ENCODE data around the gene TUBB2A.
"Not testable (repeated sequence)": the region's sequence is repeated elsewhere in the genome, so short reads cannot be mapped to it uniquely, and the experiment has no call there.

Gene TUBB2A

DNA sequence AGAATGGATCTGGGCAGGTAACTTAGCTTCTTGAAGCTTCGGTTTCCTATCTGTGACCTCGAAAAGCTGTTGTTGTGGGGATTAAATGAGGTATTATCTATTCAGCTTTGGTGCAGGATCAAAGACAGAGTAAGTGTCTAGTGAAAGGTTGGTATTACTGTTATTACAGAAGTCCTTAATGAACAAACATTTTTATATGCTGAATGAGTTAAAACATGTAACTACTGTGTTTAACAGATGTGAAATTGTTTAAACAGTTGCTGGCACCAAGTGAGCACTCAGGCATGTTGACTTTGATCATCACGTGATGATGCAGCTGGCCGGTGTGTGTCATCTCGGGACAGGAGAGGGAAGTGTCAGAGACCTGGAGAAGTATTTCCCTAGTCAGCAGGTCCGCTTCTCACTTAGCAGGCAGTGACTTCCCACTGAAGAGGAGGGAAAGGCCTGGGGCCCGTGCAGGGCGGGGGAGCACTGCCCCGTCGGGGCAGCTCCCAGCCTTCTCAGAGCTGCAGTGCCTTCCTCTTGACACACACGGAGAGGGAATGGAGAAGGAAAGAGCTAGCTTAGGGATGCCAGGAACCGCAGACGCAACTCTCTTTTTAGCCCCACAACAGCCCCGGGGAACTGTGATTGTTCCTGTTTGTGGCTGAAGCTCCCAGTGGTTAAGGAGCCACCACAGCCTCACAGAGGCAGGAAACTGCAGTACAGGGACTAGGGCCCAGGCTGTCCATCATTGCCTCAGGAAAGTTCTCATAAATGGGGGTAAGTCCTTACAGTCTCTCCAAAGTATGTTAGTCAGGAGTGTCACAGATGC, 18.0 kb downstream of the TUBB2A start:
- Histone ChIP-seq H3K27ac (peak overlapping the region in 1 of 2 donors; percentile 73), H3K4me3 (no peak overlapping the region)
- no peak for DNase-seq (ENCODE audit: low spot score)
- TF ChIP-seq, protein P1, sequence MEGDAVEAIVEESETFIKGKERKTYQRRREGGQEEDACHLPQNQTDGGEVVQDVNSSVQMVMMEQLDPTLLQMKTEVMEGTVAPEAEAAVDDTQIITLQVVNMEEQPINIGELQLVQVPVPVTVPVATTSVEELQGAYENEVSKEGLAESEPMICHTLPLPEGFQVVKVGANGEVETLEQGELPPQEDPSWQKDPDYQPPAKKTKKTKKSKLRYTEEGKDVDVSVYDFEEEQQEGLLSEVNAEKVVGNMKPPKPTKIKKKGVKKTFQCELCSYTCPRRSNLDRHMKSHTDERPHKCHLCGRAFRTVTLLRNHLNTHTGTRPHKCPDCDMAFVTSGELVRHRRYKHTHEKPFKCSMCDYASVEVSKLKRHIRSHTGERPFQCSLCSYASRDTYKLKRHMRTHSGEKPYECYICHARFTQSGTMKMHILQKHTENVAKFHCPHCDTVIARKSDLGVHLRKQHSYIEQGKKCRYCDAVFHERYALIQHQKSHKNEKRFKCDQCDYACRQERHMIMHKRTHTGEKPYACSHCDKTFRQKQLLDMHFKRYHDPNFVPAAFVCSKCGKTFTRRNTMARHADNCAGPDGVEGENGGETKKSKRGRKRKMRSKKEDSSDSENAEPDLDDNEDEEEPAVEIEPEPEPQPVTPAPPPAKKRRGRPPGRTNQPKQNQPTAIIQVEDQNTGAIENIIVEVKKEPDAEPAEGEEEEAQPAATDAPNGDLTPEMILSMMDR (IDR thresholded peaks at IDR 0.05) = no peak

DNA sequence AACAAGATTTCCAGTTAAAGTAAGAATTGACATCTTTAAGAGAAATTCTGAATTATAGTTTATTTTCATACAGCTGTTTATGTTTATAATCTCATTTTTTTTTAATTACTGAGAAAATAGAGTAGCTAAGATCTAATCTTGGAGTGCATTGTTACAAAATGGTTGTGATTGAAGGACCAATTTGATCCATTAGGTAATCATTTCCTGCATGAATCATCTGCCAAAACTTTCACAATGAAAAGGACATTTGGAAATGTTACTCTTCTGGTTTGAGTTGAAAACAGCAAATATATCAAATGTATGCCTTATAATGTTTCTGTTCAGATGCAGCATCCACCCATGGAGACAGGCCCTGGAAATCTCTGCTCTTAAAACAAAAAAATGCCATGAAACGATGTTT, 19.0 kb downstream of the TUBB2A start:
- TF ChIP-seq, protein P1 (IDR thresholded peaks at IDR 0.05) = no peak
- no peak overlapping the region for H3K4me3 ChIP-seq
- no peak for DNase-seq (ENCODE audit: low spot score)
- peak overlapping the region in 1 of 2 donors; percentile 73 for H3K27ac ChIP-seq

DNA sequence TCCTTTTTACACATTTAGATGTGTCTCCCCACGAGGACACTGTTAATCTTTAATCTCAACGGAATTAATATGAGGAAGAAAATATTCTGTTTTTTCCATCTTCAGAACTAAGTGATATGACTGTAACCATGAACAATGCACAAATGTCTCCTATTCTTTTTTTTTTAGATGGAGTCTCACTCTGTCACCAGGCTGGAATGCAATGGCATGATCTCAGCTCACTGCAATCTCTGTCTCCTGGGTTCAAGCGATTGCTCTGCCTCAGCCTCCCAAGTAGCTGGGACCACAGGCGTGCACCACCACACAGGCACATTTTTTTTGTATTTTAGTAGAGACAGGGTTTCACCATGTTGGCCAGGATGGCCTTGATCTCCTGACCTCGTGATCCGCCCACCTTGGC, 19.5 kb downstream of the TUBB2A start:
- not testable (repeated sequence) for DNase-seq (ENCODE audit: low spot score); H3K27ac ChIP-seq; H3K4me3 ChIP-seq

DNA sequence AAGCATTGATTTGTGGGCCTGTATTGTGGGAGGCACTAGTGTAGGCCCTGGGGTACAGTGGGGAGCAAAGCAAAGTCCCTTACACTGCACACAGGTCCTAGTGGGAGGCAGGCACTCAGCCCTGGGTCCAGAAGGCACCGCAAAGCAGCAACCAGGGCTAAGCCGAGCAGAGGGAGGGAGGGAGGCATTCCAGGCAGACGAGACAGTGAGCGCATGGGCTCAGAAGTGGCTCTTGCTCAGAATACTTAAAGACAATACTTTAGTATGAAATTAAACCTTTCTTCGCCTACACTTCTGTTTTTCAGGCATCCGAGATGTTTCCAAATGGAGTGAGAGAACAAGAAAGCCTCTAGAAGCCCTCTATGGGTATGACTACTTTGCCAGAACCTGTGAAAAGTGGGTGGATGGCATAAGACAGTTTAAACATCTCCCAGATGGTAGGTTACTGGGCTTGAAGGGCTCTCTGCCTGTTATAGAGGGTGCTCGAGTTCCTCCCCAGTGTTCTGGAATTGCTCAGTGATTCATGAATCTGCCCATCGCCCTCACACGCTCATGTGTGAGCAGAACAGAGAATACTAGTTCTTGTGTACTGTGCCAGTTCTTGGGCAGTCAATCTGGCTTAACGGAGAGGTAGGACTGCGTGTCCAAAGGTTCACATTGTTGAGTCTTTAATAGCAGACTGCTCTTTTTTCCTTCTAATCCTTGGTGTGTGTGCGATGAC, 20.1 kb downstream of the TUBB2A start:
- TF ChIP-seq, protein P1 (IDR thresholded peaks at IDR 0.05) = no peak
- Histone ChIP-seq H3K27ac (no peak overlapping the region), H3K4me3 (no peak overlapping the region)
- no peak for DNase-seq (ENCODE audit: low spot score)

DNA sequence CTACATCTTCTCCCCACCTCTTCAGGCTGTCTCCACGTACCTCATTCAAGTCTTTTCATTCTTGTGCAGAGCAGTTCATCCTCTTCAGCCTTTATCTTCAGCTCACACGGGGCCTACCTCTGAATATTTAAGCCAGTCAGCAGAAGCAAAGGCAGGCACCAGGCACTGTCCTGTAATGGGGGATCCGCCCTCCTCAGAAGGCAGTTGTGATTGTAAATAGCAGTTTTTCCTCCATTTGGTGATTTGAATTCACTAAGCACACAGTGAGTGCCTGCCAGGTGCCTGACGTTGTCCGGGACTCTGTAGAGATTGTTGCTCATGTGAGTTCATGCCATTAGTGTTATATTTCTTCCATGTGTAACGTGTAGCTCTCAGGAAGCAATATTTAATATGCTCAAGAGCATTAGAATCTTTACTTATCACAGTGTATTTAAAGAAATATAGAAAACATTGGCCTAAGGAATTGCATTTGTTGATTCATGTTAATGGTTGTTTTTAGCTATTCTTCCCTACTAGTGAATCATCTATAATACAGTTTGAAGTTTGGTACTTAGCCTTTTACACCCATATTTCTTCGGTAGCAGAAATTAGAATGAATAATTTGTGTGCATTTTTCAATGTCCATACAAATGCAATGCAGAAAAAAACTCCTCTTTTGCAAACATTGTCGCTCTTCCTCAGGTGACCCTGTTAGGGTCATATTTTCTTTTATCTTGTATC, 20.9 kb downstream of the TUBB2A start:
- no peak for DNase-seq (ENCODE audit: low spot score)
- TF ChIP-seq, protein P1 (IDR thresholded peaks at IDR 0.05) = no peak
- no peak overlapping the region for H3K4me3 ChIP-seq
- H3K27ac ChIP-seq = no peak overlapping the region

DNA sequence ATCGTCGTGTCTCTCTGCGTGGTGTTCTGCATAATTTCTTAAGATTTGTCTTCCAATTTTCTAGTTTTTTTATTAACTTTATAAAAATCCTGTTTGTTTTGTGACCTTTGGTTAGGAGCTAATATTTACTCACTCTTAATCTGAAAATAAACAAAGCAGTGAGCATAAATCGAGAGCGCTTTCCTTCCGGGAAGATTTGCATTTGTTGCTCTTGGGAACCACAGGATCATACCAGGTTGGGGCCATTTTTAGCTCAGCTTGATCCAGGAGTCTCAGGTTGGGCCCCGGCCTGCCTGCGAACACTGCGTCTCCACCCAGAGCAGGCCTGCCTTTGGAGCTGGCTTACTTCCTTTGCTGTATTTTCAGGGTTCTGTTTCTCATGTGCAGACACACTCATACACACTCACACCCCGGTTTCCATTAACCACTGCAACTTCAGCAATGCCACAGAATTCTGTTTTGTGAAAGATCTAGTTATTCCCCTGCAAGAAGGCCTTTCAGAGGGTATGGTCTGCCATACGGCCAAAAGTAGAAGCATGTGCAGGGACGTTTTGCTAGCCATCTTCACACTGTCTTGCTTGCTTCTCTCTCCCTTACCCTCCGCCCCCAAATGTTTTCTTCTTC, 21.6 kb downstream of the TUBB2A start:
- no peak overlapping the region for H3K27ac ChIP-seq
- DNase-seq (ENCODE audit: low spot score) = no peak
- H3K4me3 ChIP-seq = no peak overlapping the region
- TF ChIP-seq, protein P1 (IDR thresholded peaks at IDR 0.05) = no peak

DNA sequence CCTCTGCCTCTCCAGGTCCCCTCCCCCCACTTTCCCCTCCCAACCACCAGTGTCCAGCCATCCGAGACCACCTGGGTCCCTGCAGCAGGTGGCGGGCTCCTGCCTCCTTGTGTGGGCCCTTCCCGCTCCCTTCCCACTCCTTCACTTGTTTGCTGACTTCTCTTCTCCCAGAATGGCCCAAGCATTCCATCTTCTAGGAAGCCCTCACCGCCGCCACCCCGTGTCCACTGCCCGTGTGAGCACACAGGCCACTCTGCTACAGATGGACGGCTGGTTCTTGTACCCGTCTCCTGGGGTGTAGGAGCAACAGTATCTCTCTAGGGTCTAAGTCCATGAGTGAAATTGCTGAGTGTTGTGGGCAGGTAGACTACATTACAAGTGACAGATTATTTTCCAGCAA, 23.8 kb downstream of the TUBB2A start:
- H3K27ac ChIP-seq = no peak overlapping the region
- DNase-seq (ENCODE audit: low spot score) = no peak

More for the DNA sequence above, 23.8 kb downstream of the TUBB2A start:
- TF ChIP-seq, protein P1 (IDR thresholded peaks at IDR 0.05) = no peak
- no peak overlapping the region for H3K4me3 ChIP-seq

All from coronary artery (tissue), 2 donors.